Measurements from ENCODE around the gene MTMR11. TPM values are rescaled to one million over a fixed set of nuclear protein-coding genes. Genes with fewer than 3 reads are reported as not detected.
"Not testable (repeated sequence)": the region's sequence is repeated elsewhere in the genome, so short reads cannot be mapped to it uniquely, and the experiment has no call there.

The MTMR11 gene
- total RNA-seq, 1 donor from 2014 or later, result 2.0 TPM

- not testable (repeated sequence) for DNase-seq
Measured at GRCh38 chr1:149938668-149939003, 2.0 kb upstream of the MTMR11 start.

GRCh38 chr1:149937759-149938158, 1.1 kb upstream of the MTMR11 start:
- intact Hi-C loops (cut with DNase I), result no loop called here
- ATAC-seq (ENCODE audit: poor library complexity), result no peak
- DNase-seq, result no peak

More at GRCh38 chr1:149938668-149939003, 2.0 kb upstream of the MTMR11 start:
- ATAC-seq (ENCODE audit: poor library complexity), result peak; percentile 5
- intact Hi-C loops (cut with DNase I), result not testable (repeated sequence)

GRCh38 chr1:149936992-149937705, 470 bp upstream of the MTMR11 start:
- DNase-seq (no peak), ATAC-seq (ENCODE audit: poor library complexity) (no peak)
- intact Hi-C loops (cut with DNase I), result no loop called here

GRCh38 chr1:149934356-149934755, 2.3 kb downstream of the MTMR11 start:
- intact Hi-C loops (cut with DNase I), result no loop called here
- ATAC-seq (ENCODE audit: poor library complexity) (no peak), DNase-seq (no peak)

GRCh38 chr1:149933208-149933607, 3.5 kb downstream of the MTMR11 start:
- no peak for ATAC-seq (ENCODE audit: poor library complexity)
- intact Hi-C loops (cut with DNase I), result no loop called here
- DNase-seq, result no peak

- ATAC-seq (ENCODE audit: poor library complexity) (no peak), DNase-seq (no peak)
- intact Hi-C loops (cut with DNase I), result no loop called here
Measured at GRCh38 chr1:149932474-149932873, 4.2 kb downstream of the MTMR11 start.

- ATAC-seq (ENCODE audit: poor library complexity), result no peak
- intact Hi-C loops (cut with DNase I), result no loop called here
- DNase-seq, result no peak
Measured at GRCh38 chr1:149931212-149931790, 5.4 kb downstream of the MTMR11 start.

GRCh38 chr1:149929856-149930255, 6.8 kb downstream of the MTMR11 start:
- intact Hi-C loops (cut with DNase I), result no loop called here
- DNase-seq, result no peak
- ATAC-seq (ENCODE audit: poor library complexity), result no peak

GRCh38 chr1:149928401-149928724, 8.3 kb downstream of the MTMR11 start:
- DNase-seq, result no peak
- ATAC-seq (ENCODE audit: poor library complexity), result no peak
- intact Hi-C loops (cut with DNase I), result no loop called here

- DNase-seq, result peak; percentile 97
- ATAC-seq (ENCODE audit: poor library complexity), result peak; percentile 99
- intact Hi-C loops (cut with DNase I), result no loop called here
Measured at GRCh38 chr1:149927563-149928400, 8.9 kb downstream of the MTMR11 start, which contains the start of gene SF3B4. Gene SF3B4, minus strand, starts transcription at chr1:149927803. Its CDS starts 44 bp downstream, at chr1:149927759.

GRCh38 chr1:149927056-149927562, 9.6 kb downstream of the MTMR11 start:
- DNase-seq (no peak), ATAC-seq (ENCODE audit: poor library complexity) (no peak)
- intact Hi-C loops (cut with DNase I), result no loop called here

GRCh38 chr1:149926296-149926695, 10.4 kb downstream of the MTMR11 start:
- intact Hi-C loops (cut with DNase I), result no loop called here
- DNase-seq, result no peak
- ATAC-seq (ENCODE audit: poor library complexity), result no peak

- no peak for ATAC-seq (ENCODE audit: poor library complexity)
- intact Hi-C loops (cut with DNase I), result no loop called here
Measured at GRCh38 chr1:149925751-149926150, 10.9 kb downstream of the MTMR11 start.

GRCh38 chr1:149925345-149925744, 11.3 kb downstream of the MTMR11 start:
- intact Hi-C loops (cut with DNase I), result no loop called here
- DNase-seq, result no peak
- no peak for ATAC-seq (ENCODE audit: poor library complexity)

More at GRCh38 chr1:149925751-149926150, 10.9 kb downstream of the MTMR11 start:
- no peak for DNase-seq

- ATAC-seq (ENCODE audit: poor library complexity) (no peak), DNase-seq (no peak)
- intact Hi-C loops (cut with DNase I), result no loop called here
Measured at GRCh38 chr1:149923626-149924025, 13.1 kb downstream of the MTMR11 start.

- intact Hi-C loops (cut with DNase I), result no loop called here
- DNase-seq (no peak), ATAC-seq (ENCODE audit: poor library complexity) (peak; percentile 49)
Measured at GRCh38 chr1:149917571-149918144, 19.0 kb downstream of the MTMR11 start, which contains the start of gene SV2A. Gene SV2A, minus strand, starts transcription at chr1:149917844. Its CDS starts 4,004 bp downstream, at chr1:149913840.

- intact Hi-C loops (cut with DNase I), result no loop called here
- ATAC-seq (ENCODE audit: poor library complexity) (no peak), DNase-seq (no peak)
Measured at GRCh38 chr1:149916898-149917252, 19.8 kb downstream of the MTMR11 start.

- intact Hi-C loops (cut with DNase I), result no loop called here
- no peak for ATAC-seq (ENCODE audit: poor library complexity)
- DNase-seq, result no peak
Measured at GRCh38 chr1:149916193-149916897, 20.3 kb downstream of the MTMR11 start.

Data from Right ventricle myocardium superior (tissue), 1 donor.